SU-DHL-6 (cell line): ENCODE data around the gene OGG1.

Experiments used
- H2AFZ ChIP-seq: fragments of 200-600 bp; sonication (generic); 2 replicates; pipeline ENCODE4 v1.6.1; 2014; ENCODE audit warnings: low read depth, mild to moderate bottlenecking, moderate library complexity, mixed read lengths, antibody characterized with exemption, low read length; ENCODE audit not compliant: severe bottlenecking
- H3F3A ChIP-seq: fragments of 200-600 bp; shearing (Covaris generic); 2 replicates; pipeline ENCODE4 v1.6.0; 2016; ENCODE audit warnings: antibody characterized with exemption, mild to moderate bottlenecking; ENCODE audit not compliant: insufficient read depth
- H3K27ac ChIP-seq: fragments of 200-600 bp; sonication (generic); 2 replicates; pipeline ENCODE4 v1.5.1; 2016; ENCODE audit warnings: low read depth, mild to moderate bottlenecking, low read length, moderate library complexity, mixed read lengths
- H3K27me3 ChIP-seq: fragments of 200-600 bp; sonication (generic), shearing (Covaris generic); 2 replicates; pipeline ENCODE4 v1.6.0; 2014; ENCODE audit warnings: mild to moderate bottlenecking, low read length
- H3K36me3 ChIP-seq: fragments of 200-600 bp; sonication (generic); 2 replicates; pipeline ENCODE4 v1.6.1; 2014; ENCODE audit warnings: mild to moderate bottlenecking, low read length, mixed read lengths
- H3K4me2 ChIP-seq: fragments of 300-600, 200-600 bp; shearing (Covaris generic), sonication (generic); 2 replicates; pipeline ENCODE4 v1.6.0; 2014; ENCODE audit warnings: low read length, low read depth, mild to moderate bottlenecking; ENCODE audit not compliant: poor library complexity, severe bottlenecking
- H3K4me3 ChIP-seq: fragments of 200-600 bp; sonication (generic); 2 replicates; pipeline ENCODE4 v1.5.1; 2014; ENCODE audit warnings: antibody characterized with exemption, low read length, mild to moderate bottlenecking, mixed read lengths; ENCODE audit not compliant: insufficient read depth, poor library complexity, severe bottlenecking
- H3K79me2 ChIP-seq: fragments of 200-600 bp; sonication (generic); 2 replicates; pipeline ENCODE4 v1.6.1; 2014; ENCODE audit warnings: mild to moderate bottlenecking, low read length, moderate library complexity; ENCODE audit not compliant: insufficient read depth
- H3K9ac ChIP-seq: fragments of 200-600 bp; sonication (generic); 2 replicates; pipeline ENCODE4 v1.7.0; 2014; ENCODE audit warnings: mild to moderate bottlenecking, low read length
- H3K9me2 ChIP-seq: fragments of 200-600 bp; sonication (generic); replicated peaks from 2 replicates; pipeline ENCODE4 v1.6.1; 2014; ENCODE audit warnings: low read length; ENCODE audit not compliant: insufficient read depth
- H3K9me3 ChIP-seq: fragments of 200-600 bp; sonication (generic); 2 replicates; pipeline ENCODE4 v1.6.1; 2014; ENCODE audit warnings: low read length, mixed read lengths; ENCODE audit not compliant: insufficient read depth
- H4K20me1 ChIP-seq: fragments of 200-600 bp; sonication (generic); 2 replicates; pipeline ENCODE4 v1.6.1; 2014; ENCODE audit warnings: low read depth, mild to moderate bottlenecking, antibody characterized with exemption, low read length, moderate library complexity, mixed read lengths
- EZH2phosphoT487 ChIP-seq: fragments of 200-600 bp; sonication (generic), shearing (Covaris generic); conservative IDR thresholded peaks from 2 replicates; pipeline ENCODE4 v1.6.1; 2018; ENCODE audit warnings: mild to moderate bottlenecking, antibody characterized with exemption, low read length, moderate library complexity, mixed read lengths
- TF ChIP-seq, protein P1 (sequence below): fragments of 200-600 bp; sonication (generic); IDR thresholded peaks from one replicate; pipeline ENCODE4 v1.5.1; 2017; ENCODE audit warnings: antibody characterized with exemption, mild to moderate bottlenecking, low read length, moderate library complexity; ENCODE audit not compliant: insufficient read depth, poor library complexity, severe bottlenecking

Gene OGG1

GRCh38 chr3:9786209-9786739 is 36.5 kb downstream of the OGG1 start:
- H3K27ac ChIP-seq: no peak overlapping the region
- no peak overlapping the region for H2AFZ ChIP-seq
- H3K4me3 ChIP-seq: no peak overlapping the region
- no peaks in the 10 kb centered on the region for H3K27me3 ChIP-seq
- no peak overlapping the region for H3K9ac ChIP-seq
- H3K4me2 ChIP-seq: no peak overlapping the region
- no peaks in the 10 kb centered on the region for H3K9me2 ChIP-seq
- H4K20me1 ChIP-seq: no peaks in the 10 kb centered on the region
- H3F3A ChIP-seq: peaks cover 25% of the 10 kb centered on the region
- TF ChIP-seq EZH2phosphoT487: no peak
- 0 out of 2 replicates have a peak, but pooled peaks cover 3% of the 10 kb centered on the region for H3K36me3 ChIP-seq
- no peaks in the 10 kb centered on the region for H3K79me2 ChIP-seq
- no peaks in the 10 kb centered on the region for H3K9me3 ChIP-seq

GRCh38 chr3:9786825-9787669 is 37.3 kb downstream of the OGG1 start:
- H3K27ac ChIP-seq: no peak overlapping the region
- peaks cover 19% of the 10 kb centered on the region for H3F3A ChIP-seq
- H3K79me2 ChIP-seq: peaks cover 7% of the 10 kb centered on the region; the same call in 1 of the 2 replicates
- no peaks in the 10 kb centered on the region for H3K9me3 ChIP-seq
- H3K9ac ChIP-seq: no peak overlapping the region
- H3K4me3 ChIP-seq: no peak overlapping the region
- 0 out of 2 replicates have a peak, but pooled peaks cover 3% of the 10 kb centered on the region for H3K36me3 ChIP-seq
- H3K4me2 ChIP-seq: no peak overlapping the region
- H2AFZ ChIP-seq: no peak overlapping the region
- H4K20me1 ChIP-seq: no peaks in the 10 kb centered on the region
- no peaks in the 10 kb centered on the region for H3K9me2 ChIP-seq
- TF ChIP-seq EZH2phosphoT487: no peak
- TF ChIP-seq, protein P1, sequence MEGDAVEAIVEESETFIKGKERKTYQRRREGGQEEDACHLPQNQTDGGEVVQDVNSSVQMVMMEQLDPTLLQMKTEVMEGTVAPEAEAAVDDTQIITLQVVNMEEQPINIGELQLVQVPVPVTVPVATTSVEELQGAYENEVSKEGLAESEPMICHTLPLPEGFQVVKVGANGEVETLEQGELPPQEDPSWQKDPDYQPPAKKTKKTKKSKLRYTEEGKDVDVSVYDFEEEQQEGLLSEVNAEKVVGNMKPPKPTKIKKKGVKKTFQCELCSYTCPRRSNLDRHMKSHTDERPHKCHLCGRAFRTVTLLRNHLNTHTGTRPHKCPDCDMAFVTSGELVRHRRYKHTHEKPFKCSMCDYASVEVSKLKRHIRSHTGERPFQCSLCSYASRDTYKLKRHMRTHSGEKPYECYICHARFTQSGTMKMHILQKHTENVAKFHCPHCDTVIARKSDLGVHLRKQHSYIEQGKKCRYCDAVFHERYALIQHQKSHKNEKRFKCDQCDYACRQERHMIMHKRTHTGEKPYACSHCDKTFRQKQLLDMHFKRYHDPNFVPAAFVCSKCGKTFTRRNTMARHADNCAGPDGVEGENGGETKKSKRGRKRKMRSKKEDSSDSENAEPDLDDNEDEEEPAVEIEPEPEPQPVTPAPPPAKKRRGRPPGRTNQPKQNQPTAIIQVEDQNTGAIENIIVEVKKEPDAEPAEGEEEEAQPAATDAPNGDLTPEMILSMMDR: peak; percentile 47
- no peaks in the 10 kb centered on the region for H3K27me3 ChIP-seq

DNA sequence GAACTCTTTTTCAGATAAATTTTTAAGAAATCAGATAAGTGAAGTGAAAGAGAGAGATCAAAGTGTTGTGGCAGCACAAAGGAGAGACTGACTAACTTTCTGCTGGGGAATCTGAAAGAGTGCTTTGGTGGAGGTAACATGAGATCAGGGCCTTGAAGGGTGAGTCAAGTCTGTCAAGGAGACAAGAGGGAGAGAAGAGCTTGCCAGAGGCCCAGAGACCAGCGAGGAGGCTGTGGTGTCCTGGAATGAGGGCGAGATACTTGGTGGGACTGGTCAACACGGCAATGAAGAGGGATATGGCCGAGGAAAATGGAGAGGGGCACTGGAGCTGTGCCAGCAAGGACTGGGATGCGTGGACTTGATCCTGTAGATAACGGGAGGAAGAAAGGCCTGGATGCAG is 38.0 kb downstream of the OGG1 start:
- Histone ChIP-seq H4K20me1 (no peaks in the 10 kb centered on the region), H3K4me2 (no peak overlapping the region), H3K27ac (no peak overlapping the region), H3K79me2 (peaks cover 7% of the 10 kb centered on the region; the same call in 1 of the 2 replicates), H3K27me3 (no peaks in the 10 kb centered on the region), H3K9ac (no peak overlapping the region), H3K9me2 (no peaks in the 10 kb centered on the region), H3K4me3 (no peak overlapping the region), H2AFZ (no peak overlapping the region), H3F3A (peaks cover 15% of the 10 kb centered on the region; the same call in 1 of the 2 replicates), H3K36me3 (0 out of 2 replicates have a peak, but pooled peaks cover 3% of the 10 kb centered on the region), H3K9me3 (no peaks in the 10 kb centered on the region)
- TF ChIP-seq, protein P1: no peak
- TF ChIP-seq EZH2phosphoT487: no peak

DNA sequence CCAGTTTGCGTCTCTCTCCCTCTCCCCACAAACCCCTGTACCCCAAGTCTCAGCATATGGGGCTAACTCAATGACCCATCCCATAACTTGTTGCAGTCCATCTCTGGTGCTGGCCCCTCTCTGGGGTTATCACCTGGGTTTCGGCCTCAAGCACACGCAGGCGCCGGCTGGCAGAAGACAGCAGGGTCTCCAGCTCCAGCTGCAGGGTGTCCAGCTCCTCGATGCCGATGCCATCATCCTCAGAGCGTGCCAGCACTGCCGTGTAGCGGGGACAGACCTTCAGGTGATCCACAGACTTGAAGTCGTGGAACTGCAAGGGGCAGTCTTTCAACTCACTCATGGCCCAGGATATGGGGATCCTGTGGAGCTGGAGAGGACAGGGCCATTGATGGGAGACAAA is 41.4 kb downstream of the OGG1 start:
- peak overlapping the region; percentile 98 for H3K4me3 ChIP-seq
- peaks cover 9% of the 10 kb centered on the region; the same call in 1 of the 2 replicates for H3F3A ChIP-seq
- H3K36me3 ChIP-seq: no peaks in the 10 kb centered on the region; the same call in 1 of the 2 replicates
- no peak overlapping the region for H2AFZ ChIP-seq
- TF ChIP-seq, protein P1: no peak
- TF ChIP-seq EZH2phosphoT487: no peak
- H3K79me2 ChIP-seq: peaks cover 40% of the 10 kb centered on the region
- H3K27ac ChIP-seq: peak overlapping the region; percentile 86; the same call in 1 of the 2 replicates
- peak overlapping the region; percentile 89 for H3K4me2 ChIP-seq
- H4K20me1 ChIP-seq: peaks cover 5% of the 10 kb centered on the region; the same call in 1 of the 2 replicates
- H3K27me3 ChIP-seq: no peaks in the 10 kb centered on the region
- peak overlapping the region; percentile 100 for H3K9ac ChIP-seq
- no peaks in the 10 kb centered on the region for H3K9me2 ChIP-seq
- no peaks in the 10 kb centered on the region for H3K9me3 ChIP-seq
